AG09319 (cell line): Measurements from ENCODE around the gene INS.

ENCODE experiments used
- DNase-seq: peaks from one replicate; pipeline ENCODE4 v3.0.0-alpha.2; 2010; ENCODE audit warnings: low read depth; ENCODE audit errors: extremely low read depth
- TF ChIP-seq, protein P1 (sequence below): IDR thresholded peaks from 2 replicates; pipeline ENCODE4 v1.5.1; 2011; ENCODE audit warnings: low read depth, mild to moderate bottlenecking, inconsistent platforms, low read length, moderate library complexity

Gene INS

DNA sequence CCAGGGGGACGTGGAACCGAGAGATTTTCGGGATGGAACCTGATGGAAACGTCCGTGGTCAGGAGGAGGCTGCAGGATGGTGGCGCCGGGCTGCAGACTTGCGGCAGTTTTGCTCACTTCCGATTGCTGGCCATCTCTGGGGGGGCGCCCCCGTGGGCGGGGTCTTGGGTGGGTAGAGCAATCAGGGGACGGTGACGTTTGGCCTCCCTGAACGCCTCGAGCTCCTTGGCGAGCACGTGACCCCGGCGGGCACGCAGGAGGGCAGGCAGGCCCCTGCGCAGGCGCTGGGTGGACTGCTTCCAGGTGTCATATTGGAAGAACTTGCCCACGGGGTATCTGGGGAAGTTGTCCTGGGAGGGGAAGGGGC lies 28.2 kb downstream of the INS start:
- TF ChIP-seq, protein P1, sequence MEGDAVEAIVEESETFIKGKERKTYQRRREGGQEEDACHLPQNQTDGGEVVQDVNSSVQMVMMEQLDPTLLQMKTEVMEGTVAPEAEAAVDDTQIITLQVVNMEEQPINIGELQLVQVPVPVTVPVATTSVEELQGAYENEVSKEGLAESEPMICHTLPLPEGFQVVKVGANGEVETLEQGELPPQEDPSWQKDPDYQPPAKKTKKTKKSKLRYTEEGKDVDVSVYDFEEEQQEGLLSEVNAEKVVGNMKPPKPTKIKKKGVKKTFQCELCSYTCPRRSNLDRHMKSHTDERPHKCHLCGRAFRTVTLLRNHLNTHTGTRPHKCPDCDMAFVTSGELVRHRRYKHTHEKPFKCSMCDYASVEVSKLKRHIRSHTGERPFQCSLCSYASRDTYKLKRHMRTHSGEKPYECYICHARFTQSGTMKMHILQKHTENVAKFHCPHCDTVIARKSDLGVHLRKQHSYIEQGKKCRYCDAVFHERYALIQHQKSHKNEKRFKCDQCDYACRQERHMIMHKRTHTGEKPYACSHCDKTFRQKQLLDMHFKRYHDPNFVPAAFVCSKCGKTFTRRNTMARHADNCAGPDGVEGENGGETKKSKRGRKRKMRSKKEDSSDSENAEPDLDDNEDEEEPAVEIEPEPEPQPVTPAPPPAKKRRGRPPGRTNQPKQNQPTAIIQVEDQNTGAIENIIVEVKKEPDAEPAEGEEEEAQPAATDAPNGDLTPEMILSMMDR: no peak
- no peak for DNase-seq

DNA sequence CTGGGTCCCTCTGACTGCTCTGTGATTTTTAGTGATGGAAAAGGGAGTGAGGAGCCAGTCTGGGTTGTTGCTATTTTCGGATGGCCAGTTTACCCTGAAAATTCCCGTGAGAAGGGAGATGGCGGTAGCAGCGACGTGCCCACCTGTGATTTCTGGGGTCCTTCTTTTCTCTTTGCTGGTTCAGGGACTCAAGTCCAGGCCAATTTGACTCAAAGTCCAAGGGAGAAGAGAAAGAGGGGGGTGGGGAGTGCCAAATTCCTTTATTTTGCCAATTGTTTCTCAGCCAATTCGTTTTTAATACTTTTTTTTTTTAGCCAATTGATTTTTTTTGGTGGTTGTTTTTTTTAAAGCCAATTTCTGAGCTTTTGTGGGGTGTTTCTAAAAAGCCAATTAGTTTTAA lies 28.8 kb downstream of the INS start:
- TF ChIP-seq, protein P1: no peak
- DNase-seq: no peak

DNA sequence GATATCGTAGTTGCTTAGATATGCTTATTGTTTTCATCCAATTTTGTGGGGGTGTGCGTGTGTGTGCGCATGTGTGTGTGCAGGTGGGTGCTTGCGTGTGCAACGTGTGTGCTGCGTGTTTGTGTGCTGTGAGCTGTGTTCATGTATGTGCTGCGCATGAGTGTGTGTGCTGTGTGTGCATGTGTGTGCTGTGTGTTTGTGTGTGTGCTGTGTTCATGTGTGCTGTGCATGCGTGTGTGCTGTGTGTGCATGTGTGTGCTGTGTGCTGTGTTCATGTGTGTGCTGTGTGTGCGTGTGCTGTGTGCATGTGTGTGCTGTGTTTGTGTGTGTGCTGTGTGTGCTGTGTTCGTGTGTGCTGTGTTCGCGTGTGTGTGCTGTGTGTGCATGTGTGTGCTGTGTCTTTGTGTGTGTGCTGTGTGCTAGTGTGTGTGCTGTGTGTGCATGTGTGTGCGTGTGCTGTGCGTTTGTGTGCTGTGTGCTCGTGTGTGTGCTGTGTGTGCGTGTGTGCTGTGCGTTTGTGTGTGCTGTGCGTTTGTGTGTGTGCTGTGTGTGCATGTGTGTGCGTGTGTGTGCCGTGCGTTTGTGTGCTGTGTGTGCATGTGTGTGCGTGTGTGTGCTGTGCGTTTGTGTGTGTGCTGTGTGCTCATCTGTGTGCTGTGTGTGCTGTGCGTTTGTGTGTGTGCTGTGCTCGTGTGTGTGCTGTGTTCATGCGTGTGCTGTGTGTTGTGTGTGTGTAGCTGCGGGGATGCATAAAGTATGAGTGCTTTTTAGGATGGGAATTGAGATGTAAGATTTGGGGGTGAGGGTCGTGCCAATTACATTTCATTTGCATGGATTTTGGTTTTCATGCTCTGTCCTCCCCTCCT lies 29.4 kb downstream of the INS start:
- DNase-seq: no peak
- TF ChIP-seq, protein P1: no peak

DNA sequence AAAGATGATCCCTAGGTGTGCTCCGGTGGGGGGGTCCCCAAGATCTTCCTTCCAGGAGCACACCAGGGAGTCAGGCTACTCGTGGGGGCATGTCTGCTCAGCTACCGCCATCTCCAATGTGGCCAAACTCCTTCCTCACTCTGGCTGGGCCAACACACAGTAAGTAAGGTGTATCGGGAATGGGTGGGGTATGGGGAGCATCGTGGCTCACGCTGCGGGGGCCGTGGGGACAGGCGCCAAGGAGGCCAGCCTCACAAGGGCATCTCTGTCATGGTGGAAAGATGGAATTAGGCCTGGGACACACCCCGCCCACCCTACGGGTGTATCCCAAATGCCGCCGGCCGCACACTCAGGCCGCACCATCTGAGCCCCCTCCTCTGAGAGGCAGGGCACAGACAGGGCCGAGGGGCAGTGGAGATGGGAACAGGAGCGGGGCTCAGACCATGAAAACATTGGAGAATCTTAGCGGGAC lies 30.1 kb downstream of the INS start:
- TF ChIP-seq, protein P1: no peak
- DNase-seq: no peak

DNA sequence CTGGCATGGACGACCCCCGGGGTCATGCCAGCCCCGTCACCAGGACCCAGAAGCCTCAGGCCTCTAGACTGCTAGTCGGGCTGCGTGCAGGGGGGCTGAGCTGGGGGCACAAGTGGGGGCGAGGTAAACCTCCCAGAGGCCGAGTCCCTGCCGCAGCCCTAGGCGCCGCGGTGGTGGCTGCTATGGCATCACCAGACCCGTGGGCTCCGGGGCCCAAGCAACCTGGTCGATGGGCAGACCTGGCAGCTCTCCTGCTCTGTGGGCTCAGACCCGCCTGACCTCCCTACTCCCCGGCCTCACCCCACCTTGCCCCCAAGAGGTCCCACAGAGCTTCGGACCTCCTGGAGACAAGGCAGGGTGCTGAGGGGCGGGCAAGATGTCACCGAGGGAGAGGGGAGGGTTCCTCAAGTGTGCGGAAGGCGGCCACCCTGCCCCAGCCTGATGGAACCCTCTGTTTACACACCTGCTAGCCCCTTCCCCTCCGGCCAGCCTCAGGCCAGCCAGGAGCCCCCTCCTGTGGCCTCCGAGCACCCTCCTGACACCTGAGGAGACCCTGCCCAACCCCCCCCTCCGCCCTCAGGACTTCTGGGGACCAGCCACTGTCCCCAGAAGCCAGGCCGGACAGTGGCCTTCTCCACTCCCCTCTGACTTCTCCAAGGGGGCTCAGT lies 31.2 kb downstream of the INS start:
- TF ChIP-seq, protein P1: no peak
- DNase-seq: no peak

DNA sequence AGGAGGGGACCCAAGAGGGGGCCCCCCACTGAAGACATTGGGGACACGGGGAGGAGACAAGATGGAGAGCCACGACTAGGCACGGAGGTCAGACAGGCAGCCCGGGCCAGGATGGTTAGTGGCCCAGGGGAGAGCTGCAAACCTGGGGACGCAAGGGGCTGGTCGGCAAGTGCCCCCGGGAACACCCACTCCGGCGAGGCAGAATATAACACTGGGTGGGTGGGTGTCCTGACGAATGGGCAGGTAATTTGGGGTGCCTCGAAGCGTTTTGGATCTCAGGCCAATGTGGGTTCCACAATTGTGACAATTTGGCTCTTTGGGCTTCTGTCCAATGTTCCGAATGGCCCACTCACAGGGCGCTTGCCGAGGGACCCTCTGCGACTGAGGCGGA lies 31.7 kb downstream of the INS start:
- TF ChIP-seq, protein P1: no peak
- DNase-seq: no peak
